ENCODE measurements around the gene LARP1. TPM values are rescaled to one million over a fixed set of nuclear protein-coding genes. Genes with fewer than 3 reads are reported as not detected.

Gene LARP1
- total RNA-seq, 1 donor, result 124 TPM

- H3K9me3 ChIP-seq (ENCODE audit: low read depth, low read length), result no peaks in the 10 kb centered on the region
- H3K79me2 ChIP-seq (ENCODE audit: insufficient read depth, low read length), result peaks cover 62% of the 10 kb centered on the region
- peak overlapping the region; percentile 82 for H3K4me3 ChIP-seq (ENCODE audit: insufficient read depth, low read length)
- H2AFZ ChIP-seq (ENCODE audit: low read length), result peak overlapping the region; percentile 54
- peak overlapping the region; percentile 72 for H3K4me2 ChIP-seq (ENCODE audit: insufficient read depth, low read length)
- H3K27ac ChIP-seq (ENCODE audit: low read depth, low read length), result peak overlapping the region; percentile 68
- DNase-seq (ENCODE audit: insufficient read length, low spot score, missing footprints), result peak; percentile 87
- TF ChIP-seq, protein P1, sequence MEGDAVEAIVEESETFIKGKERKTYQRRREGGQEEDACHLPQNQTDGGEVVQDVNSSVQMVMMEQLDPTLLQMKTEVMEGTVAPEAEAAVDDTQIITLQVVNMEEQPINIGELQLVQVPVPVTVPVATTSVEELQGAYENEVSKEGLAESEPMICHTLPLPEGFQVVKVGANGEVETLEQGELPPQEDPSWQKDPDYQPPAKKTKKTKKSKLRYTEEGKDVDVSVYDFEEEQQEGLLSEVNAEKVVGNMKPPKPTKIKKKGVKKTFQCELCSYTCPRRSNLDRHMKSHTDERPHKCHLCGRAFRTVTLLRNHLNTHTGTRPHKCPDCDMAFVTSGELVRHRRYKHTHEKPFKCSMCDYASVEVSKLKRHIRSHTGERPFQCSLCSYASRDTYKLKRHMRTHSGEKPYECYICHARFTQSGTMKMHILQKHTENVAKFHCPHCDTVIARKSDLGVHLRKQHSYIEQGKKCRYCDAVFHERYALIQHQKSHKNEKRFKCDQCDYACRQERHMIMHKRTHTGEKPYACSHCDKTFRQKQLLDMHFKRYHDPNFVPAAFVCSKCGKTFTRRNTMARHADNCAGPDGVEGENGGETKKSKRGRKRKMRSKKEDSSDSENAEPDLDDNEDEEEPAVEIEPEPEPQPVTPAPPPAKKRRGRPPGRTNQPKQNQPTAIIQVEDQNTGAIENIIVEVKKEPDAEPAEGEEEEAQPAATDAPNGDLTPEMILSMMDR (IDR thresholded peaks at IDR 0.05; ENCODE audit: extremely low read depth, low read depth, low read length), result no peak
- peaks cover 51% of the 10 kb centered on the region for H3K4me1 ChIP-seq (ENCODE audit: insufficient read depth, low read length)
- peaks cover 41% of the 10 kb centered on the region for H4K20me1 ChIP-seq (ENCODE audit: insufficient read depth, low read length)
- no peaks in the 10 kb centered on the region for H3K27me3 ChIP-seq (ENCODE audit: insufficient read depth, low read length)
- H3K36me3 ChIP-seq (ENCODE audit: insufficient read depth, low read length), result no peaks in the 10 kb centered on the region
Observed at GRCh38 chr5:154756009-154756867, 1.1 kb downstream of the LARP1 start.

GRCh38 chr5:154756868-154757813, 2.0 kb downstream of the LARP1 start:
- Histone ChIP-seq H3K4me3 (ENCODE audit: insufficient read depth, low read length) (peak overlapping the region; percentile 82), H3K36me3 (ENCODE audit: insufficient read depth, low read length) (no peaks in the 10 kb centered on the region), H3K79me2 (ENCODE audit: insufficient read depth, low read length) (peaks cover 71% of the 10 kb centered on the region), H3K4me2 (ENCODE audit: insufficient read depth, low read length) (peak overlapping the region; percentile 92), H3K4me1 (ENCODE audit: insufficient read depth, low read length) (peaks cover 52% of the 10 kb centered on the region), H4K20me1 (ENCODE audit: insufficient read depth, low read length) (peaks cover 49% of the 10 kb centered on the region), H3K9me3 (ENCODE audit: low read depth, low read length) (no peaks in the 10 kb centered on the region), H3K27ac (ENCODE audit: low read depth, low read length) (peak overlapping the region; percentile 68), H3K27me3 (ENCODE audit: insufficient read depth, low read length) (no peaks in the 10 kb centered on the region), H2AFZ (ENCODE audit: low read length) (peak overlapping the region; percentile 56)
- TF ChIP-seq, protein P1 (IDR thresholded peaks at IDR 0.05; ENCODE audit: extremely low read depth, low read depth, low read length), result no peak
- peak; percentile 85 for DNase-seq (ENCODE audit: insufficient read length, low spot score, missing footprints)

DNA sequence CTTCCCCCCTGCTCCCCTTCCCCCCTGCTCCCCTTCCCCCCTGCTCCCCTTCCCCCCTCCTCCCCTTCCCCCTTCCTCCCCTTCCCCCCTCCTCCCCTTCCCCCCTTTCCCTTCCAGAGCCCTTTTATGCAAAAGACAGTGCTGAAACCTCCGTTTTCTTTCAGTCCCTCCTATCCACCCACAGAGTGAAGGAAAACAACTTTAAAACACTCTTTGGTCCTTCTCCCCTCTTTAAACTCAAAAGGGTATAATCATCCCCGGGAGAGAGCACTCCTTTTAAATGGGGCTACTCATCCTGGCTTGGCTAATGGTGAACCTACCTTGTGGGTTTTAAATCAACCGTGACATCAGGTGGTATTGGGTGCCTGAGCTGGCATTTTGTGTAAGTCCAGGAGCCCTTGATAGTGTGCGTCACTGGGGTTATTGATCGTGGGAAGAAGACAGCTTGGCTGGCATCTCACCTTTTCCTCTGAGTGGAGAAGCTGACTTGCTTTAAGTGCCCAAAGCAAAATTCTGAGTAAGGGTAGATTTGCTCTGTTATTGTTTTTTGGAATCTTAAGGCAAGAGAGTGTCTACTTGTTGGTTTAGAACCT, 2.7 kb downstream of the LARP1 start:
- TF ChIP-seq, protein P1 (IDR thresholded peaks at IDR 0.05; ENCODE audit: extremely low read depth, low read depth, low read length), result no peak
- H3K27me3 ChIP-seq (ENCODE audit: insufficient read depth, low read length), result no peaks in the 10 kb centered on the region
- H3K4me3 ChIP-seq (ENCODE audit: insufficient read depth, low read length), result peak overlapping the region; percentile 55
- H3K79me2 ChIP-seq (ENCODE audit: insufficient read depth, low read length), result peaks cover 78% of the 10 kb centered on the region
- H3K4me2 ChIP-seq (ENCODE audit: insufficient read depth, low read length), result peak overlapping the region; percentile 77
- peaks cover 56% of the 10 kb centered on the region for H4K20me1 ChIP-seq (ENCODE audit: insufficient read depth, low read length)
- DNase-seq (ENCODE audit: insufficient read length, low spot score, missing footprints), result no peak
- no peaks in the 10 kb centered on the region for H3K36me3 ChIP-seq (ENCODE audit: insufficient read depth, low read length)
- no peaks in the 10 kb centered on the region for H3K9me3 ChIP-seq (ENCODE audit: low read depth, low read length)
- H2AFZ ChIP-seq (ENCODE audit: low read length), result no peak overlapping the region
- H3K27ac ChIP-seq (ENCODE audit: low read depth, low read length), result peak overlapping the region; percentile 52
- peaks cover 52% of the 10 kb centered on the region for H3K4me1 ChIP-seq (ENCODE audit: insufficient read depth, low read length)
